PC-9 (cell line): ENCODE measurements around the gene AGAP1. TPM values are rescaled to one million over a fixed set of nuclear protein-coding genes. Genes with fewer than 3 reads are reported as not detected.

Experiments
- BruUV-seq: library from RNA; stranded (reverse); fragments of 400-500 nt; replicated peaks from 2 replicates; lab custom pipeline; 2021; lab: Mats Ljungman, UMichigan
- CTCF ChIA-PET: fragments of 300-600 bp; sonication (Branson Sonifier 250); formaldehyde crosslinking; loops from one replicate; lab custom pipeline; 2022; ENCODE audit warnings: antibody characterized with exemption; lab: Charles Lee
- POLR2A ChIA-PET: fragments of 300-600 bp; sonication (Branson Sonifier 250); formaldehyde crosslinking; loops from one replicate; lab custom pipeline; 2022; ENCODE audit warnings: antibody characterized with exemption; ENCODE audit not compliant: unreplicated experiment; lab: Charles Lee
- DNase-seq, 2 experiments: peaks; one replicate each; pipeline versions ENCODE4 v3.0.0 to v3.0.0-alpha.2; 2015 to 2022; ENCODE audit warnings: mixed read lengths in 1 of 2
- H2AFZ ChIP-seq: fragments of 200-600 bp; sonication (generic); 2 replicates; pipeline ENCODE4 v1.8.1; 2017; ENCODE audit warnings: antibody characterized with exemption
- H3F3A ChIP-seq: fragments of 200-600 bp; sonication (generic); 2 replicates; pipeline ENCODE4 v1.8.1; 2017; ENCODE audit warnings: antibody characterized with exemption, mild to moderate bottlenecking, low read depth; ENCODE audit not compliant: insufficient read depth
- H3K27ac ChIP-seq: fragments of 200-600 bp; sonication (generic); 2 replicates; pipeline ENCODE4 v1.6.1; 2016; ENCODE audit warnings: mixed run types
- H3K27me3 ChIP-seq: fragments of 200-600 bp; sonication (generic); 2 replicates; pipeline ENCODE4 v1.6.1; 2016; ENCODE audit warnings: low read depth, mixed run types; ENCODE audit not compliant: insufficient read depth
- H3K36me3 ChIP-seq: fragments of 200-600 bp; sonication (generic); 2 replicates; pipeline ENCODE4 v1.6.1; 2016; ENCODE audit warnings: low read depth, mixed run types
- H3K4me1 ChIP-seq: fragments of 200-600 bp; sonication (generic); replicated peaks from 2 replicates; pipeline ENCODE4 v1.6.1; 2016; ENCODE audit warnings: mixed run types; ENCODE audit not compliant: insufficient read depth
- H3K4me2 ChIP-seq: fragments of 200-600 bp; sonication (generic); 2 replicates; pipeline ENCODE4 v1.6.1; 2017; ENCODE audit warnings: mixed run types
- H3K4me3 ChIP-seq: fragments of 200-600 bp; sonication (generic); 2 replicates; pipeline ENCODE4 v1.6.1; 2016; ENCODE audit warnings: mixed run types
- H3K79me2 ChIP-seq: fragments of 200-600 bp; sonication (generic); 2 replicates; pipeline ENCODE4 v1.6.1; 2017; ENCODE audit warnings: low read depth, mixed run types
- H3K9me2 ChIP-seq: fragments of 200-600 bp; sonication (generic); 2 replicates; pipeline ENCODE4 v1.8.1; 2017; ENCODE audit warnings: mild to moderate bottlenecking; ENCODE audit not compliant: insufficient read depth
- H3K9me3 ChIP-seq: fragments of 200-600 bp; sonication (generic); 2 replicates; pipeline ENCODE4 v1.8.1; 2016; ENCODE audit warnings: low read depth; ENCODE audit not compliant: insufficient read depth
- H4K20me1 ChIP-seq: fragments of 200-600 bp; sonication (generic); 2 replicates; pipeline ENCODE4 v1.8.1; 2017; ENCODE audit not compliant: insufficient read depth
- CTCF ChIP-seq: fragments of 200-600 bp; sonication (generic); conservative IDR thresholded peaks from 2 replicates; pipeline ENCODE4 v1.6.1; 2017; ENCODE audit warnings: mixed run types, antibody characterized with exemption, mild to moderate bottlenecking, moderate library complexity
- EZH2 ChIP-seq: fragments of 200-600 bp; sonication (generic); IDR thresholded peaks from 2 replicates; pipeline ENCODE4 v1.8.0; 2017; ENCODE audit warnings: antibody characterized with exemption, low read depth
- intact Hi-C: fragments of 100-400 bp; cut with micrococcal nuclease; formaldehyde crosslinking; loops from one replicate; pipeline ENCODE4 v1.10.0; 2022; ENCODE audit not compliant: unreplicated experiment
- total RNA-seq: library from RNA; stranded (reverse); gene quantifications from 2 replicates; pipeline ENCODE4 v1.2.3, GENCODE V29; 2021

AGAP1 gene
- total RNA-seq, 1 experiment from 2014 or later = 91.4 TPM

- CTCF ChIA-PET = no interaction called here
- H2AFZ ChIP-seq = no peak overlapping the region
These were observed 350.7 kb downstream of the AGAP1 start for GRCh38 chr2:235844561-235844960.

GRCh38 chr2:235845245-235845644, 351.4 kb downstream of the AGAP1 start:
- Histone ChIP-seq H3K4me1 (no peaks in the 10 kb centered on the region), H4K20me1 (peaks cover 28% of the 10 kb centered on the region), H3K4me3 (no peak overlapping the region), H3K9me2 (no peaks in the 10 kb centered on the region), H3K27ac (no peak overlapping the region), H3K4me2 (no peak overlapping the region), H3F3A (0 out of 2 replicates have a peak, but pooled peaks cover 6% of the 10 kb centered on the region), H3K79me2 (no peaks in the 10 kb centered on the region), H2AFZ (no peak overlapping the region), H3K9me3 (no peaks in the 10 kb centered on the region), H3K27me3 (no peaks in the 10 kb centered on the region), H3K36me3 (no peaks in the 10 kb centered on the region)
- ChIA-PET POLR2A (no interaction called here), CTCF (no interaction called here)
- TF ChIP-seq EZH2 (no peak), CTCF (no peak)
- intact Hi-C loops = no loop called here
- no peak for DNase-seq
- no TSS peak for BruUV-seq

More at GRCh38 chr2:235844561-235844960, 350.7 kb downstream of the AGAP1 start:
- H3K4me3 ChIP-seq = no peak overlapping the region
- no peak overlapping the region for H3K27ac ChIP-seq
- no peaks in the 10 kb centered on the region for H3K36me3 ChIP-seq
- H3K4me2 ChIP-seq = no peak overlapping the region
- POLR2A ChIA-PET = no interaction called here
- TF ChIP-seq EZH2 (no peak), CTCF (no peak)
- BruUV-seq = no TSS peak
- H3K79me2 ChIP-seq = no peaks in the 10 kb centered on the region
- 0 out of 2 replicates have a peak, but pooled peaks cover 6% of the 10 kb centered on the region for H3F3A ChIP-seq
- no peaks in the 10 kb centered on the region for H3K4me1 ChIP-seq
- intact Hi-C loops = no loop called here
- no peaks in the 10 kb centered on the region for H3K9me3 ChIP-seq
- H3K27me3 ChIP-seq = no peaks in the 10 kb centered on the region
- H4K20me1 ChIP-seq = peaks cover 23% of the 10 kb centered on the region
- no peak for DNase-seq
- H3K9me2 ChIP-seq = no peaks in the 10 kb centered on the region

GRCh38 chr2:235847576-235847975, 353.7 kb downstream of the AGAP1 start:
- H3K9me3 ChIP-seq = no peaks in the 10 kb centered on the region
- ChIA-PET CTCF (no interaction called here), POLR2A (no interaction called here)
- H2AFZ ChIP-seq = no peak overlapping the region
- intact Hi-C loops = no loop called here
- peaks cover 10% of the 10 kb centered on the region; the same call in 1 of the 2 replicates for H3F3A ChIP-seq
- no peak for DNase-seq
- H3K4me2 ChIP-seq = no peak overlapping the region
- no peaks in the 10 kb centered on the region for H3K79me2 ChIP-seq
- no TSS peak for BruUV-seq
- H3K4me1 ChIP-seq = no peaks in the 10 kb centered on the region
- TF ChIP-seq CTCF (no peak), EZH2 (no peak)
- H3K9me2 ChIP-seq = no peaks in the 10 kb centered on the region
- no peak overlapping the region for H3K4me3 ChIP-seq
- H4K20me1 ChIP-seq = peaks cover 21% of the 10 kb centered on the region
- H3K27me3 ChIP-seq = no peaks in the 10 kb centered on the region
- H3K27ac ChIP-seq = no peak overlapping the region
- no peaks in the 10 kb centered on the region for H3K36me3 ChIP-seq
